ENCODE results near the gene GARIN5A.

GARIN5A gene

GRCh38 chr19:50432221-50433028, 44.2 kb downstream of the GARIN5A start, which contains the start of gene MYBPC2:
MYBPC2 (plus strand) TSS chr19:50432892; CDS start chr19:50432954, 62 bp downstream.
- no peak for DNase-seq

- peak; percentile 57 to 59 for DNase-seq
These were observed 45.1 kb downstream of the GARIN5A start for GRCh38 chr19:50431343-50432220.

GRCh38 chr19:50430888-50431342, 45.7 kb downstream of the GARIN5A start:
- DNase-seq = no peak

GRCh38 chr19:50428772-50429463, 47.7 kb downstream of the GARIN5A start:
- DNase-seq = no peak

GRCh38 chr19:50427997-50428425, 48.6 kb downstream of the GARIN5A start:
- DNase-seq = peak; percentile 57 to 63

- DNase-seq = no peak
These were observed 49.2 kb downstream of the GARIN5A start for GRCh38 chr19:50427318-50427925.

GRCh38 chr19:50425581-50425980, 51.1 kb downstream of the GARIN5A start:
- no peak for DNase-seq

GRCh38 chr19:50423279-50424113, 53.2 kb downstream of the GARIN5A start:
- DNase-seq = no peak

GRCh38 chr19:50422397-50423278, 54.0 kb downstream of the GARIN5A start:
- no peak for DNase-seq

- no peak for DNase-seq
These were observed 55.8 kb downstream of the GARIN5A start for GRCh38 chr19:50420808-50421207.

- DNase-seq = no peak
These were observed 56.5 kb downstream of the GARIN5A start for GRCh38 chr19:50420127-50420526.

- no peak for DNase-seq
These were observed 57.0 kb downstream of the GARIN5A start for GRCh38 chr19:50419580-50420035.

- no peak for DNase-seq
These were observed 57.5 kb downstream of the GARIN5A start for GRCh38 chr19:50419022-50419579.

- no peak for DNase-seq
These were observed 58.2 kb downstream of the GARIN5A start, which contains the start of gene SPIB for GRCh38 chr19:50418176-50419021. SPIB (plus strand) TSS chr19:50418938; CDS start chr19:50418963, 25 bp downstream.

- no peak for DNase-seq
These were observed 59.3 kb downstream of the GARIN5A start for GRCh38 chr19:50417111-50418081.
